GM12891 (cell line): ENCODE measurements around the gene ZDHHC17.

Experiments used
- POLR2A ChIP-seq: IDR thresholded peaks from 2 replicates; pipeline ENCODE4 v1.6.1; 2011; ENCODE audit warnings: low read depth, low read length, control low read depth
- TAF1 ChIP-seq: IDR thresholded peaks from 2 replicates; pipeline ENCODE4 v1.6.1; 2011; ENCODE audit warnings: low read depth, low read length, control low read depth

GRCh38 chr12:76757694-76758093 is 6.2 kb upstream of the ZDHHC17 start:
- TF ChIP-seq POLR2A (no peak), TAF1 (no peak)
